Mesenteric fat pad (tissue), 1 donor: ENCODE results near the gene LRCH1. TPM values are rescaled to one million over a fixed set of nuclear protein-coding genes. Genes with fewer than 3 reads are reported as not detected.
"Not testable (repeated sequence)": the region's sequence is repeated elsewhere in the genome, so short reads cannot be mapped to it uniquely, and the experiment has no call there.

Experiments
- DNase-seq: peaks from one replicate; pipeline ENCODE4 v3.0.0-alpha.2; 2020; ENCODE audit warnings: low spot score
- long read RNA-seq: library from polyadenylated mRNA; unstranded; transcript quantifications from one replicate; pipeline ENCODE4 v2.0.0, GENCODE V29; 2020
- total RNA-seq: library from RNA; stranded (reverse); fragmentation: NEBNext Ultra II Directional; extraction: Animal tissue kit (Norgen Biotek cat#: 25700); gene quantifications from one replicate; pipeline ENCODE4 v1.2.1, GENCODE V29; 2021
- donor health status: DM: yes; HTN: yes; CAD: no.

Gene LRCH1
- total RNA-seq = 21.0 TPM
- long read RNA-seq, full-length matches to known transcripts = 11 of 27 reads
- long read RNA-seq, partial matches to known transcripts = 8 of 27 reads
- long read RNA-seq, other reads (novel, unspliced or antisense) = 8 of 27 reads

GRCh38 chr13:46552889-46553520 lies at the start of gene LRCH1:
LRCH1 (plus strand) TSS chr13:46553170; CDS start chr13:46553397, 227 bp downstream.
- DNase-seq = peak; percentile 95

- DNase-seq = no peak
These were observed 48.9 kb upstream of the LRCH1 start for GRCh38 chr13:46504036-46504435.

- no peak for DNase-seq
These were observed 45.0 kb upstream of the LRCH1 start for GRCh38 chr13:46507981-46508380.

DNA sequence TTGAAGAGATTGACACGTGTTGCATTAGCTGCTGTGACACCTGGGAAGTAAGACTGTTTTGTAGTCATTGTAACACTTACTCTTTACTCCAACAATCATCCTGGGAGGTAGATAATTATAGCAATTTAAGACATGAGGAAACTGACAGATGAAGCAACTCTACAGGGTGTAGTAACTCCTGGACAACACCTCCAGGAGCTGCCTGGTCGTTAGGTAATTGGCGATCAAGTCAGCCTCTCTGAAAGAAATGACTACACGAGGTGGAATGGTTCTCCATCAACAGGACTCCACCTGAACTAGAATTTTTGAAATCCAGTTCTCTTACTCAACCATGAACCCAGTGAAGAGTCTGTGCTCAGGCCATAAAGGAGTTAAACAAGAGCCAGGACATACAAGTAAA lies 43.0 kb upstream of the LRCH1 start:
- DNase-seq = no peak

- DNase-seq = no peak
These were observed 37.2 kb upstream of the LRCH1 start for GRCh38 chr13:46515803-46516202.

DNA sequence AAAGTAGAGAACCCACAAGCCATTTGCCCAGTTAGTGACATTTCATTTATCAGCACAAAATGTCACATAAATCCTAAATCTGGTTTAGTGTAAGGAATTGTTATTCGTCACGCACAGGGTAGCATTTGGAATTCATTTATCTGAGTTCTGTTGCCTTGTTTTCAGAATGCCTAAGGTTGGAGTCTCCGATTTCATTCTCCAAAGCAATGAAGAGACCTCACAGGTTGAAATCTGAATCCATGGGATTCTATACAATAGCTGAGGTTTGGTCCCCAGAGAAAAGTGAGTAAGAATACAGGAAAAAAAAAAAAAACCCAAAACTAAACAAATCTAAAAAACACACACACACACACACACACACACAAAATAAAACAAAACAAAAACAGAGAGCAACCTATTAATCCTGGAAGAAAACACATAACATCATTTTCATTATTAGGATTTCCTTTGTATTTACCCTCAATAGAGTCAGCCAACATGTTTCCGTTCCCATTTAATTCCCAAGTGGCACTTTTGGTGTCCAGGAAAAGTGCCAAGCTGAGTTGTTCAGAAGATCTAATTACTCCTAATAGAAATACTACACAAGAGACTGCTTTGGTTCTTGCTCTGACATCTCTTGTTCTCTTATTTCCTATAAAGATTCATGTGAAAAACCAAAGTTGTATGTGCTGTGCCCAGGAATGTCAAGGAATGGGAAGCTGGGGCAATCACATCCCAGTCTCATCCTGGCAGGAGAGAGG lies 36.2 kb upstream of the LRCH1 start:
- no peak for DNase-seq

- DNase-seq = not testable (repeated sequence)
These were observed 35.2 kb upstream of the LRCH1 start for GRCh38 chr13:46517748-46518147.

DNA sequence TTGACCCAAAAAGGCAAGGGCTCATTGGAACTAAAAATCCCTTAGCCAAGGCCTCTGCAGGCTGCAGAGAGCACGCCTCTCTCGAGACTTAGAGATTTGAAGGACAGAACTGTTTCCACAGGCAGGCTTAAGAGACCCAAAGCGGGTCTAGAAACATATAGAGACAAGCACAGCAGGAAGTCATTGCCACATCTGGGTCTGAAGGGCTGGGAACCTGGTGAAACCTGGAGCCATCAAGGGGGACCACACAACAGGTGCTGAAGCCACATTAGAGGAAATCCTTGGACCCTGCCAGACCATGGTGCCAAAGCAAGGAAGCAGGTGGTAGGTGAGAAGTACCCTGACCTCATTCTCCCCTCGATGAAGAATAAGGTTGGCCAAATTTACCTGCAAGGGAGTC lies 33.8 kb upstream of the LRCH1 start:
- no peak for DNase-seq

DNA sequence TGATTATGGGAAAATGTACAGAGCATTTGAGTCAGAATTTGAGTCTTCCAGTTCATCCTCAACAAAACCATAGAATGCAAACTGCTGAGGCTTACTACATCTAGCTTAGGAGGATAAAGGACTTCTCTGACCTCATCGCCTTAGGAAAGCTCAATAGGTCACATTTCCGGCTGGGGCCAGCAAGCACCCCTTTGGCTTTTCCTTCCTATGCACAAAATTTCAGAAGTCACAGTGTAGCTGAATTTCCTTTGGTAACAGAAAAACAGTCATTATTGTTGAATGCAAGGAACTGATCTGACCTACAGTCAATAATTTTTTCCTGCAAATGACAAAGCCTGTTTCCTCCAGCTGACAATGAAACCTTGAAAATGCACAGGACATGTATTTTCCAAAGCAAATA lies 32.8 kb upstream of the LRCH1 start:
- no peak for DNase-seq

- no peak for DNase-seq
These were observed 31.5 kb upstream of the LRCH1 start for GRCh38 chr13:46521486-46521885.

- no peak for DNase-seq
These were observed 30.8 kb upstream of the LRCH1 start for GRCh38 chr13:46521921-46522747.

GRCh38 chr13:46522748-46523030 lies 30.3 kb upstream of the LRCH1 start:
- DNase-seq = no peak

DNA sequence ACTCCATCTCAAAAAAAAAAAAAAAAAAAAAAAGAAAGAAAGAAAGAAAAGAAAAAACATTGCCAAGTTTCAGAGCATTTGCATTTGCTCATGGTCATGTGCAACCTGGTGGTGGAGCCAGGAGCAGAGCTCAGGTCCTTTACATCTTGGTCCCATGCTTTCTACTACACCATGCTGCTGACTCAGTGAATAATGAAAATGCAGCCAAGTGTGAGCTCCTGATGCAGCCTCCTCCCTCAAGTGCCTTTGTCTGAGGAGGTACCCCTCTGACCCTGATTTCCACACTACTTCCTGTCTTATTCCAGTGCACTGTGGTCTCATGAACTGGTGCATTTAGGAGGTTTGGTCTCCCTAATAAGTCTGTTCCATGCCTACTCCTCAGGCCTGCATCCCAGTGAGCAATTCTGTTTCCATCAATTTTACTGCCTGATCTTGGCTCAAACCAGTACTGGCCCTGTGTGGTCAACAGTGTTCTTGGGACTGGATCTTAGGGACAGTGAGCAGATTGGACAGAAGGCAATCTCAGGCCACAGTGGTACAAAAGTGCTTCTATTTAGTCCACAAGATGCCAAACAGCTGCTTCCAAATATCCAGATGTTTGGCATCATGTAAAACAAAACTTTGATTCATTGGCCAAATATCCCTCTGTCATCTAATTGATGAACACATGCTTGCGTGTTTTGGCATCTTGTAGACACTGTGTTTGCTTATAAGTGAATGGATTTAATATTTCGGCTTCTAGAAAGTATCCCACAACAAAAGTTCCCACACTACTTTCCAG lies 28.8 kb upstream of the LRCH1 start:
- no peak for DNase-seq

GRCh38 chr13:46526100-46526735 lies 26.8 kb upstream of the LRCH1 start:
- no peak for DNase-seq

- no peak for DNase-seq
These were observed 26.2 kb upstream of the LRCH1 start for GRCh38 chr13:46526740-46527139.

GRCh38 chr13:46527237-46527636 lies 25.7 kb upstream of the LRCH1 start:
- DNase-seq = no peak

- no peak for DNase-seq
These were observed 23.6 kb upstream of the LRCH1 start for GRCh38 chr13:46529216-46529919.

DNA sequence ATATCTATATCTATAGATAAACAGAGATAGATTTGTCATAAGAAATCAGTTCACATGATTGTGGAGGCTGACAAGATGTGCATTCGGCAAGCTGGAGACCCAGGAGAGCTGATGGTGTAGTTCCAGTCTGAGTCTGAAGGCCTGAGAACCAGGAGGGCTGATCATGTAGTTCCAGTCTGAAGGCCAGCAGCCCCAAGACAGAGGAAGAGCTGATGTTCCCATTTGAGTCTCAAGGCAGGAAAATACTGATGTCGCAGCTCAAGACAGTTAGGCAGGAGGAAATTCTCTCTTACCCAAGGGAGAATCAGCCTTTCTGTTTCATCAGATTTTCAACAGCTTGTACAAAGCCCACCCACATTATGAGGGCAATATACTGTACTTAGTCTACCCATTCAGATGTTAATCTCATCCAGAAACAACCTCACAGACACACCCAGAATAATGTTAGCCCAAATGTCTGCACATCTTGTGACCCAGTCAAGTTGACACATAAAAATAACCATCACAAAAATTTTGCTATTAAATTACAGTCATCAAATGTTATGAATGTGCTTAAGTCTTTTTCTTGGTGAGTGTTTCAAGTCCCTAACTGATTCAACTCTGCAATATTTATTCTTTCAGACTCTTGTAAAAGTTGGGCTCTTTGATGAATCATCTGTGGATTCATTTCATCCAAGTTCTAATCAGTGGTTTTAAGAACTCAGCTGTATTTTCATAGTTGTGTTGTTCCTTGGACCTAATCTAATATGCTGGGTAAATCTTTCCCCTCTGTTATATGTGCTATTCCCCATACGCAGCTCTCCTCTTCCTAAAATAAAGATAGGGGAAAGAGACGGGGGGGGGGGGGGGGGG lies 22.7 kb upstream of the LRCH1 start:
- DNase-seq = no peak

DNA sequence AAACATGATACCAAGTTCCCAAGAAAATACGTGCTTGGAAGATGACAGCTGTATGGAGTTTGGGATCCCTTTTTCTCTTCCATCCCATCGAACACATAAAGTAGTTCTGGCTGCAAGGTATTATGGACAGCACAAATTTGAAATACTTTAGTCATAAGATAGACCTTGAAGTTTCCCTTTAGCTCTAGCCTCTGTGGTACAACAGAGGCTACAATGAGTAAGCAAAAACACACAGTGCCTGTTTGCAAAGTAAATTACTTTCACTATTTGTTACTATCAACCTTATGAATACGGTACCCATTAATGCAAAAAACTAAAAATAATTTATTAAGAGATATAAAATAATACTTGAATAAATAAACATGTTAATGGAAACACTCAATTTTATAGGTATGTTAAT lies 21.0 kb upstream of the LRCH1 start:
- no peak for DNase-seq
